Activated naive CD8-positive, alpha-beta T cell (primary cell): ENCODE data around the gene DISC1.
"Not testable (repeated sequence)": the region's sequence is repeated elsewhere in the genome, so short reads cannot be mapped to it uniquely, and the experiment has no call there.

ENCODE experiments used
- H3K27ac Mint-ChIP-seq: one replicate; pipeline ENCODE4 v1.8.0; 2021; ENCODE audit warnings: mixed read lengths
- H3K27me3 Mint-ChIP-seq: one replicate; pipeline ENCODE4 v1.8.0; 2021; ENCODE audit warnings: mixed read lengths
- H3K36me3 Mint-ChIP-seq: one replicate; pipeline ENCODE4 v1.8.0; 2021; ENCODE audit warnings: mixed read lengths
- H3K4me1 Mint-ChIP-seq: one replicate; pipeline ENCODE4 v1.8.0; 2021; ENCODE audit warnings: low read depth, mixed read lengths
- H3K4me3 Mint-ChIP-seq: one replicate; pipeline ENCODE4 v1.8.0; 2021; ENCODE audit warnings: mild to moderate bottlenecking, mixed read lengths
- H3K9me3 Mint-ChIP-seq: one replicate; pipeline ENCODE4 v1.8.0; 2021; ENCODE audit warnings: low read depth, mixed read lengths

DISC1 gene

DNA sequence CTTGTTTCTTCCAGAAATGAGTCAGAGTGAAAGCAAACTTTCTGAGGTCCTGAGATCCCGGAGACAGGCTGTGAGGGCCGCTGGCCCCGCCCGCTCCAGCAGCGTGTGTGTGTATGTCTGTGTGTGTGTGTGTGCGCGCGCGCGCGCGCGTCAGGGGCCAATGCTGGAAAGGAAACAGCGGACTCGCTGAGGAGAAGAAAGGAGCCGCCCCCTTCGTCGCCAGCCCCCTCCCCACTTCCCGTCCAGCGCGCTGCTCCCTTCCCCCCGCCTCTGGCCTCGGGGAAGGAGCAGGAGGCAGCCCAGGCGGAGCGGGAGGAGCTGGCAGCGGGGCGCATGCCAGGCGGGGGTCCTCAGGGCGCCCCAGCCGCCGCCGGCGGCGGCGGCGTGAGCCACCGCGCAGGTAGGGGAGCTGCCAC, at the start of gene DISC1:
TSS of gene DISC1 (plus strand) at position 256 of the 416 bp plus-strand sequence. CDS start at position 334, 78 bp downstream.
- Mint-ChIP-seq H3K27ac (peak within 1 kb of the TSS; percentile 91), H3K9me3 (no peaks in the 10 kb centered on the region), H3K36me3 (no peaks in the 10 kb centered on the region), H3K4me3 (peak within 1 kb of the TSS; percentile 94), H3K4me1 (peaks cover 39% of the 10 kb centered on the region), H3K27me3 (no peaks in the 10 kb centered on the region)

- Mint-ChIP-seq H3K27ac (no peak overlapping the region), H3K4me1 (no peaks in the 10 kb centered on the region), H3K36me3 (peaks cover 2% of the 10 kb centered on the region), H3K4me3 (no peak overlapping the region), H3K27me3 (no peaks in the 10 kb centered on the region), H3K9me3 (no peaks in the 10 kb centered on the region)
These were observed 49.5 kb upstream of the DISC1 start for GRCh38 chr1:231576804-231577718.

DNA sequence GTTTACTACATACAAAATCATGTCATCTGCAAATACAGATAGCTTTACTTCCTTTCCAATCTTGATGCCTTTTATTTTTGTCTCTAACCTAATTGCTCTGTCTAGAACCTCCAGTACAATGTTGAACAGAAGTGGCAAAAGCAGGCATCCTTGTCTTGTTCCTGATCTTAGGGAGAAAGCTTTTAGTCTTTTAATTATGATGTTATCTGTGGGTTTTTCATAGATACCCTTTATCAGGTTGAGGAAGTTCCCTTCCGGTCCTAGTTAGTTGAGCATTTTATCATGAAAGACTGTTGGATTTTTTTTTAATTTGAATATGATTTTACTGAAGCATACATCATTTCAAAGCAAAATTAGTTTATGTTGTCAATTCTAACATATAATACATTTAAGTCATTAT, 45.7 kb upstream of the DISC1 start:
- Mint-ChIP-seq H3K4me1 (no peaks in the 10 kb centered on the region), H3K4me3 (no peak overlapping the region), H3K27ac (no peak overlapping the region), H3K36me3 (peaks cover 5% of the 10 kb centered on the region), H3K9me3 (no peaks in the 10 kb centered on the region), H3K27me3 (no peaks in the 10 kb centered on the region)

DNA sequence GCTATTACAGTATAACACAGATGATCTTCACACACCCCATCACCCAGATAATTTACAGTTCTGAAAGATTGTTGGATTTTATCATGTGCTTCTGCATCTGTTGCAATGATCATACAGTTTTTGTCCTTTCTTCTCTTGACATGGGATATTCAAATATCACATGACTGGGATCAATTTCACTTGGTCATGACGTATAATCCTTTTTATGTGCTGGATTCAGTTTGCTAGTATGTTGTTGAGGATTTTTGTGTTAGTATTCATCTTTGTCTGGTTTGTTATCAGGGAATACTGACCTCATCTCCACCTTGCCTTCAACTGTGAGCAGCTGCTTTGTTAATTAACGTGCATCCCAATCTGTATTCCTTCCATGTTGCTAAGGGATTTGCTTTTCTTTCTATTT, 44.7 kb upstream of the DISC1 start:
- no peaks in the 10 kb centered on the region for H3K9me3 Mint-ChIP-seq
- peaks cover 5% of the 10 kb centered on the region for H3K36me3 Mint-ChIP-seq
- H3K27me3 Mint-ChIP-seq = no peaks in the 10 kb centered on the region
- no peaks in the 10 kb centered on the region for H3K4me1 Mint-ChIP-seq
- no peak overlapping the region for H3K27ac Mint-ChIP-seq
- H3K4me3 Mint-ChIP-seq = no peak overlapping the region

GRCh38 chr1:231583376-231583775, 43.2 kb upstream of the DISC1 start:
- Mint-ChIP-seq H3K36me3 (peaks cover 5% of the 10 kb centered on the region), H3K9me3 (no peaks in the 10 kb centered on the region), H3K27me3 (no peaks in the 10 kb centered on the region), H3K4me1 (no peaks in the 10 kb centered on the region), H3K27ac (no peak overlapping the region), H3K4me3 (no peak overlapping the region)

GRCh38 chr1:231584117-231584516, 42.5 kb upstream of the DISC1 start:
- no peak overlapping the region for H3K27ac Mint-ChIP-seq
- H3K4me1 Mint-ChIP-seq = no peaks in the 10 kb centered on the region
- no peaks in the 10 kb centered on the region for H3K27me3 Mint-ChIP-seq
- H3K9me3 Mint-ChIP-seq = no peaks in the 10 kb centered on the region
- H3K4me3 Mint-ChIP-seq = no peak overlapping the region
- H3K36me3 Mint-ChIP-seq = peaks cover 3% of the 10 kb centered on the region

DNA sequence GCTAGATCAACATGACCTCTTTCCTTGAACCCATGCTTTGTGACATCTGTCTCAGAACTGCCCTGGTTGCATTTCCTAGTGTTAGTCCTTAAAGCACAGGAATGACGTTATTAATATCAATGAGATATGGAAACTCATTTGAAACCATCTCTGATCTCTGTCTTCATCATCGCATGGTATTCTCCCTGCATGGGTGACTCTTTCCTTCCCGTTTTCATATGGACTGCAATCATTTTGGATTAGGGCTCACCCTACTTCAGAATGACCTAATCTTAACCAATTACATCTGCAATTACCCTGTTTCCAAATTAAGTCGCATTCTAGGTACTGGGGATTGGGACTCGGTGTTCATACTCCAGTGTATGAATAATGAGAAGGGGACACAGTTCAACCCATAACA, 41.7 kb upstream of the DISC1 start:
- no peaks in the 10 kb centered on the region for H3K4me1 Mint-ChIP-seq
- no peak overlapping the region for H3K27ac Mint-ChIP-seq
- H3K4me3 Mint-ChIP-seq = no peak overlapping the region
- H3K27me3 Mint-ChIP-seq = no peaks in the 10 kb centered on the region
- peaks cover 3% of the 10 kb centered on the region for H3K36me3 Mint-ChIP-seq
- no peaks in the 10 kb centered on the region for H3K9me3 Mint-ChIP-seq

DNA sequence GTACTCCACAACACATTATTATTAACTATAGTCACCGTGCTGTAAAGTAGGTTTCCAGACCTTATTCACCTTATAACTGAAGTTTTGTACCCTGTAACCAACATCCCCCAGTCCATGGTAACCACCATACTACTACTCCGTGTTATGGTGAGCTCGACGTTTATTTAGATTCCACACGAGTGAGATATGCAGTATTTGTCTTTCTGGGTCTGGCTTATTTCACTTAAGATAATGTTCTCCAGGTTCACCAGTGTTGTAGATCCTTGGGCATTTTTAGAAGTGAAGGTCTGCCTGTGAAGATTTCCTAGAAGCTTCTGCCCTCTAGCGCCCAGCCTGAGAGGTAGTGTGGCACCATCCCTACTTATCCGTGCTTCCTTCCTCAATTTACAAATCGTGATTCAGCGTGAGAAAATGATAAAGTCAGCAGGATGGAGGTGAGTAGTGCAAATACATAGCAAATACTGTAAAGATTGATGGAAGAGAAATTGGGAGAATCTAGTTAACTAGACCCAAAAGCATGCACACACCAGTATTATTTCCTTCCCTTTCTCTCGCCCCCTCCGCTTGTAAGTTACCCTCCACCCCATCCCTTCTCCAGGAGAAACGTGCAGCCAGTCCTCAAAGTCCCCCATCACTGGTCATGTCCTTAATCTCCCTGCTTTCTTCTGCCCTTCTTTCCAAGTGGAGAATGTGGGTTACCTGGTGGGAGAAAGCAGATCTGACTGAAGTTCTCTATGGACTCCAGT, 36.0 kb upstream of the DISC1 start:
- H3K27me3 Mint-ChIP-seq = no peaks in the 10 kb centered on the region
- no peak overlapping the region for H3K27ac Mint-ChIP-seq
- H3K4me1 Mint-ChIP-seq = peaks cover 4% of the 10 kb centered on the region
- H3K9me3 Mint-ChIP-seq = no peaks in the 10 kb centered on the region
- no peak overlapping the region for H3K4me3 Mint-ChIP-seq
- H3K36me3 Mint-ChIP-seq = no peaks in the 10 kb centered on the region

DNA sequence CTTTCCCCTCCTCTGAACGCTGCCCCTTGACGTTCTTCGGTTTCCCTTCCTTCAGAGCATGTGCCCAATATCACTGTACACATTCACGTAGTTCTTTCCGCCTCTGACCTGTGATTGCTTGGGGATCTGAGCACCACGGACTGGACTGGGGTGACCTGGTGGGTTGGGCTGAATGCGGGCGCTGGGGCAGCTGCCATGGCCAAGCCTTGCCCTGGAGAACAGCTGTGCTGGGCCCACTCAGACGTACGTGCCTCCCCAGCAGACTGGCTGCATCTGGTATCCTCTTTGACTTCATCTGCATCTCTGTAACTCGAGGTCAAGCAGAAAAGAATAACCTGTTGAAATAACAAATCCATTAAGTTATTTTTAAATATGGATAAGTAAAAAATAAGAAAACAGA, 35.1 kb upstream of the DISC1 start:
- Mint-ChIP-seq H3K9me3 (no peaks in the 10 kb centered on the region), H3K36me3 (no peaks in the 10 kb centered on the region), H3K27me3 (no peaks in the 10 kb centered on the region), H3K4me1 (peaks cover 4% of the 10 kb centered on the region), H3K27ac (no peak overlapping the region), H3K4me3 (no peak overlapping the region)

DNA sequence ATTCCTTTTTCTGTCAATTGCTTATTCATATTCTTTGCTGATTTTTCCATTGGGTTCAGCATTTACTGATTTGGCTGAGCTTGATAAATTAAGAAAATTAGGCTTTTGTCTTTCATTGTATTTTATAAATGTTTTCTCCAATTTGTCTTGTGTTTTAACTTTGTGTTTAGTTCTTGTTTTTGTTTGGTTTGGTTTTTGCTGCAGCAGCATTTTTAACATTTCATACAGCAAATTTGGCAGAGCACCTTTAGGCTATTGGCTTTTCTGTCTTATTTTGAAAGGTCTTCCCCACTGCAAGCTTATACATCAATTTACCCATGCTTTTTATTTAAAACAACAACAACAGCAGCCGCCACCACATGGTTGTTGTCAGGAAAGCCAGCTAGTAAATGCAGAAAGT, 33.8 kb upstream of the DISC1 start:
- no peaks in the 10 kb centered on the region for H3K27me3 Mint-ChIP-seq
- no peaks in the 10 kb centered on the region for H3K9me3 Mint-ChIP-seq
- H3K4me3 Mint-ChIP-seq = no peak overlapping the region
- peaks cover 4% of the 10 kb centered on the region for H3K4me1 Mint-ChIP-seq
- H3K27ac Mint-ChIP-seq = no peak overlapping the region
- H3K36me3 Mint-ChIP-seq = no peaks in the 10 kb centered on the region

- H3K4me3 Mint-ChIP-seq, H3K9me3 Mint-ChIP-seq, H3K27ac Mint-ChIP-seq, H3K36me3 Mint-ChIP-seq, H3K27me3 Mint-ChIP-seq, H3K4me1 Mint-ChIP-seq: not testable (repeated sequence)
These were observed 33.3 kb upstream of the DISC1 start for GRCh38 chr1:231593264-231593663.

DNA sequence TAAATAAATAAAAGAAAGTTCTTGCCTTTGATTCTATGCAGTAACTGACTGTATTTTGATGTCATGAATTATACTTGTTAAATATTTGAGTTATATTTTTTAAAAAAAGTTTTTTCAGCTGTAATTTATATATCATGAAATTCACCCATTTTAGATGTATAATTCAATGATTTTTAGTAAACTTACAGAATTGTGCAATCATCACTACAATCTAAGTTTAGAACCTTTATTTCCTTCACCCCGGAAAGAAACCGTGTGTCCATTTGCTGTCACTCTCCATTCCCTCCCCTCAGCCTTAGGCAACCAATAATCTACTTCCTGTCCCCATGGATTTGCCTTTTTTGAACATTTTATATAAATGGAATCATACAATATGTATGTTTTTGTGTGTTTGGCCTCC, 32.5 kb upstream of the DISC1 start:
- no peak overlapping the region for H3K4me3 Mint-ChIP-seq
- no peaks in the 10 kb centered on the region for H3K27me3 Mint-ChIP-seq
- H3K4me1 Mint-ChIP-seq = peaks cover 4% of the 10 kb centered on the region
- no peaks in the 10 kb centered on the region for H3K9me3 Mint-ChIP-seq
- no peak overlapping the region for H3K27ac Mint-ChIP-seq
- H3K36me3 Mint-ChIP-seq = no peaks in the 10 kb centered on the region

GRCh38 chr1:231594749-231595148, 31.8 kb upstream of the DISC1 start:
- H3K4me3 Mint-ChIP-seq = no peak overlapping the region
- H3K27ac Mint-ChIP-seq = no peak overlapping the region
- peaks cover 4% of the 10 kb centered on the region for H3K4me1 Mint-ChIP-seq
- no peaks in the 10 kb centered on the region for H3K36me3 Mint-ChIP-seq
- H3K9me3 Mint-ChIP-seq = no peaks in the 10 kb centered on the region
- no peaks in the 10 kb centered on the region for H3K27me3 Mint-ChIP-seq

- Mint-ChIP-seq H3K27ac (no peak overlapping the region), H3K36me3 (no peaks in the 10 kb centered on the region), H3K9me3 (no peaks in the 10 kb centered on the region), H3K27me3 (no peaks in the 10 kb centered on the region), H3K4me3 (no peak overlapping the region), H3K4me1 (no peaks in the 10 kb centered on the region)
These were observed 30.2 kb upstream of the DISC1 start for GRCh38 chr1:231596337-231596791.

DNA sequence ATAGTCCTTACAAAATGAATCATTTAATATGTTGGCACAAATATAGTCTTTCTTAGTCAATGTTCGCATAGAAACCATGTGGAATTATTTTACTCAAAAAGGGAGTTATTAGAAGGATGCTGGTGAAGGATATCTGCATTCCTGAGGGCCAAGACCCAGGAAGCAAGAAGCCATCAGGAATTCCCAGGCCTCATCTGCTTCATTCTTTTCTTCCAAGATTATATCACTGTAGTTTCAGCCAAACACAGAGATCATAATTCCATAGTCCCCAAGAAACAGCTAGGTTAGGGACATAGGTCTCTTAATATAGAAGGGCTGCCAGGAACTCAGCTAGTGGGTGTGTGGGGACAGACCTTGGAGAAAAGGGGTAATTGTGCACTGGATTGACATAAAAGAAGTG, 28.6 kb upstream of the DISC1 start:
- no peaks in the 10 kb centered on the region for H3K4me1 Mint-ChIP-seq
- H3K27ac Mint-ChIP-seq = no peak overlapping the region
- H3K27me3 Mint-ChIP-seq = no peaks in the 10 kb centered on the region
- no peaks in the 10 kb centered on the region for H3K9me3 Mint-ChIP-seq
- no peak overlapping the region for H3K4me3 Mint-ChIP-seq
- H3K36me3 Mint-ChIP-seq = no peaks in the 10 kb centered on the region
